GM23338 (cell line): ENCODE measurements around the gene PLBD1. TPM values are rescaled to one million over a fixed set of nuclear protein-coding genes. Genes with fewer than 3 reads are reported as not detected.

Experiments
- ATAC-seq: fragments of 200-7000 bp; cut with Tn5 transposase; 3 replicates; pipeline ENCODE4 v1.9.1; 2020
- DNase-seq: peaks from one replicate; pipeline ENCODE4 v3.0.0-alpha.2; 2015; ENCODE audit warnings: low spot score
- H2AFZ ChIP-seq: fragments of 200-600 bp; sonication (generic); 2 replicates; pipeline ENCODE4 v1.8.0; 2016; ENCODE audit warnings: antibody characterized with exemption, mild to moderate bottlenecking, moderate library complexity
- H3F3A ChIP-seq: fragments of 200-600 bp; sonication (generic); replicated peaks from 2 replicates; pipeline ENCODE4 v1.8.0; 2017; ENCODE audit warnings: antibody characterized with exemption, mixed run types, low read depth
- H3K27ac ChIP-seq: fragments of 200-600 bp; sonication (generic); 2 replicates; pipeline ENCODE4 v1.6.1; 2016; ENCODE audit warnings: low read depth
- H3K27me3 ChIP-seq: fragments of 200-600 bp; sonication (generic); 2 replicates; pipeline ENCODE4 v1.8.0; 2016; ENCODE audit warnings: mild to moderate bottlenecking, mixed run types, moderate library complexity; ENCODE audit not compliant: insufficient read depth
- H3K36me3 ChIP-seq: fragments of 200-600 bp; sonication (generic); 2 replicates; pipeline ENCODE4 v1.8.0; 2016; ENCODE audit warnings: mild to moderate bottlenecking; ENCODE audit not compliant: insufficient read depth
- H3K4me1 ChIP-seq: fragments of 200-600 bp; sonication (generic); 2 replicates; pipeline ENCODE4 v1.8.0; 2016; ENCODE audit warnings: mild to moderate bottlenecking, moderate library complexity; ENCODE audit not compliant: insufficient read depth
- H3K4me2 ChIP-seq: fragments of 200-600 bp; sonication (generic); 2 replicates; pipeline ENCODE4 v1.7.1; 2017; ENCODE audit warnings: mixed run types
- H3K4me3 ChIP-seq: fragments of 200-600 bp; sonication (generic); 2 replicates; pipeline ENCODE4 v1.6.1; 2016; ENCODE audit warnings: mixed run types
- H3K79me2 ChIP-seq: fragments of 200-600 bp; sonication (generic); replicated peaks from 2 replicates; pipeline ENCODE4 v1.8.0; 2017; ENCODE audit warnings: mild to moderate bottlenecking; ENCODE audit not compliant: insufficient read depth
- H3K9me2 ChIP-seq: fragments of 200-600 bp; sonication (generic); 2 replicates; pipeline ENCODE4 v1.8.0; 2017; ENCODE audit not compliant: insufficient read depth
- H4K20me1 ChIP-seq: fragments of 200-600 bp; sonication (generic); replicated peaks from 2 replicates; pipeline ENCODE4 v1.8.0; 2017; ENCODE audit warnings: mild to moderate bottlenecking; ENCODE audit not compliant: insufficient read depth
- H3K27ac Mint-ChIP-seq: 2 replicates; pipeline ENCODE4 v1.8.0; 2020; ENCODE audit warnings: inconsistent platforms, mild to moderate bottlenecking, moderate library complexity, mixed read lengths
- H3K27me3 Mint-ChIP-seq: 3 replicates; pipeline ENCODE4 v1.8.0; 2022; ENCODE audit warnings: low read depth, mild to moderate bottlenecking, moderate library complexity, mixed read lengths, inconsistent platforms; ENCODE audit not compliant: insufficient read depth, poor library complexity
- H3K36me3 Mint-ChIP-seq: 3 replicates; pipeline ENCODE4 v1.8.0; 2021; ENCODE audit warnings: low read depth, mild to moderate bottlenecking, inconsistent platforms, moderate library complexity, mixed read lengths
- H3K4me1 Mint-ChIP-seq: 3 replicates; pipeline ENCODE4 v1.8.0; 2020; ENCODE audit warnings: mild to moderate bottlenecking, inconsistent platforms, mixed read lengths
- H3K4me3 Mint-ChIP-seq: 3 replicates; pipeline ENCODE4 v1.8.0; 2021; ENCODE audit warnings: moderate library complexity, mild to moderate bottlenecking, inconsistent platforms, mixed read lengths
- H3K9me3 Mint-ChIP-seq: 3 replicates; pipeline ENCODE4 v1.8.0; 2020; ENCODE audit warnings: moderate library complexity, mild to moderate bottlenecking, inconsistent platforms, mixed read lengths
- CREB1 ChIP-seq: fragments of 250-450 bp; sonication (Bioruptor Pico); IDR thresholded peaks from 2 replicates; pipeline ENCODE4 v1.5.0; 2020; ENCODE audit warnings: low read depth, mild to moderate bottlenecking, moderate library complexity
- ETS1 ChIP-seq: IDR thresholded peaks from 2 replicates; pipeline ENCODE4 v1.6.1; 2016; ENCODE audit warnings: antibody characterized with exemption
- EZH2phosphoT487 ChIP-seq: fragments of 200-600 bp; sonication (generic); IDR thresholded peaks from one replicate; pipeline ENCODE4 v1.8.1; 2018; ENCODE audit warnings: antibody characterized with exemption; ENCODE audit not compliant: unreplicated experiment
- JUNB ChIP-seq: IDR thresholded peaks from one replicate; pipeline ENCODE4 v1.6.1; 2016; ENCODE audit warnings: antibody characterized with exemption; ENCODE audit not compliant: unreplicated experiment
- NANOG ChIP-seq: IDR thresholded peaks from 2 replicates; pipeline ENCODE4 v1.6.1; 2016; ENCODE audit warnings: antibody characterized with exemption, borderline replicate concordance
- ZNF114 ChIP-seq: fragments of 250-450 bp; sonication (Bioruptor Pico); IDR thresholded peaks from 2 replicates; pipeline ENCODE4 v1.5.0; 2020; ENCODE audit warnings: mild to moderate bottlenecking, moderate library complexity
- ZNF331 ChIP-seq: fragments of 250-450 bp; sonication (Bioruptor Pico); IDR thresholded peaks from 2 replicates; pipeline ENCODE4 v1.5.0; 2020; ENCODE audit warnings: low read depth, mild to moderate bottlenecking, moderate library complexity
- ZNF462 ChIP-seq: fragments of 250-450 bp; sonication (Bioruptor Pico); IDR thresholded peaks from 2 replicates; pipeline ENCODE4 v1.5.0; 2020; ENCODE audit warnings: mild to moderate bottlenecking, moderate library complexity
- polyA plus RNA-seq: library from polyadenylated mRNA; unstranded; fragments of >200 nt; fragmentation: Nextera tagmentation; extraction: Ambion mirVana; gene quantifications from 2 replicates; pipeline ENCODE4 v1.2.1, GENCODE V29; 2016
- total RNA-seq: library from RNA; depleted of rRNA; stranded (reverse); fragments of >200 nt; shearing (Covaris generic); gene quantifications from 2 replicates; pipeline ENCODE4 v1.2.3, GENCODE V29; 2014

Gene PLBD1
- total and polyA plus RNA-seq, 2 experiments from 2014 or later, result 10.2 to 16.3 TPM

GRCh38 chr12:14577344-14577743, 9.7 kb upstream of the PLBD1 start:
- H3K27me3 ChIP-seq, result no peaks in the 10 kb centered on the region
- H3F3A ChIP-seq, result no peaks in the 10 kb centered on the region
- ATAC-seq (no peak), DNase-seq (no peak)
- no peaks in the 10 kb centered on the region for H3K27me3 Mint-ChIP-seq
- no peaks in the 10 kb centered on the region for H4K20me1 ChIP-seq
- no peaks in the 10 kb centered on the region for H3K36me3 Mint-ChIP-seq
- no peaks in the 10 kb centered on the region for H3K4me1 Mint-ChIP-seq
- no peak overlapping the region for H3K4me2 ChIP-seq
- no peaks in the 10 kb centered on the region; the same call in 2 of the 3 replicates for H3K9me3 Mint-ChIP-seq
- no peaks in the 10 kb centered on the region for H3K9me2 ChIP-seq
- no peak overlapping the region for H2AFZ ChIP-seq
- no peaks in the 10 kb centered on the region for H3K79me2 ChIP-seq
- H3K27ac Mint-ChIP-seq, result no peak overlapping the region
- no peak overlapping the region for H3K4me3 Mint-ChIP-seq
- H3K4me1 ChIP-seq, result peaks cover 4% of the 10 kb centered on the region; the same call in 1 of the 2 replicates
- no peaks in the 10 kb centered on the region for H3K36me3 ChIP-seq
- TF ChIP-seq ZNF462 (CRISPR knock-in tag) (no peak), ZNF114 (no peak), EZH2phosphoT487 (no peak), CREB1 (CRISPR knock-in tag) (no peak), ZNF331 (CRISPR knock-in tag) (no peak)
- no peak overlapping the region for H3K4me3 ChIP-seq
- no peak overlapping the region for H3K27ac ChIP-seq

- no peak overlapping the region for H3K27ac Mint-ChIP-seq
- no peak overlapping the region for H3K4me2 ChIP-seq
- ATAC-seq, result no peak
These were observed 9.2 kb upstream of the PLBD1 start for GRCh38 chr12:14576896-14577295.

More at GRCh38 chr12:14576896-14577295, 9.2 kb upstream of the PLBD1 start:
- no peaks in the 10 kb centered on the region for H3K36me3 ChIP-seq
- H4K20me1 ChIP-seq, result no peaks in the 10 kb centered on the region
- no peaks in the 10 kb centered on the region for H3K27me3 ChIP-seq
- H3K9me2 ChIP-seq, result no peaks in the 10 kb centered on the region
- no peaks in the 10 kb centered on the region for H3K36me3 Mint-ChIP-seq
- TF ChIP-seq ETS1, result no peak
- no peak for TF ChIP-seq JUNB
- no peak for TF ChIP-seq NANOG
- no peaks in the 10 kb centered on the region; the same call in 2 of the 3 replicates for H3K9me3 Mint-ChIP-seq
- no peaks in the 10 kb centered on the region for H3F3A ChIP-seq
- no peak overlapping the region for H3K27ac ChIP-seq
- H3K79me2 ChIP-seq, result no peaks in the 10 kb centered on the region
- H3K4me3 ChIP-seq, result no peak overlapping the region
- H2AFZ ChIP-seq, result no peak overlapping the region
- no peak overlapping the region for H3K4me3 Mint-ChIP-seq
- peaks cover 4% of the 10 kb centered on the region; the same call in 1 of the 2 replicates for H3K4me1 ChIP-seq
- no peaks in the 10 kb centered on the region for H3K27me3 Mint-ChIP-seq
- no peak for DNase-seq
- no peaks in the 10 kb centered on the region for H3K4me1 Mint-ChIP-seq
